Fibroblast of the aortic adventitia (primary cell): Measurements from ENCODE around the gene PRKCA. TPM values are rescaled to one million over a fixed set of nuclear protein-coding genes. Genes with fewer than 3 reads are reported as not detected.
"Not testable (repeated sequence)": the region's sequence is repeated elsewhere in the genome, so short reads cannot be mapped to it uniquely, and the experiment has no call there.

ENCODE experiments used
- DNase-seq: peaks from one replicate; pipeline ENCODE4 v3.0.0-alpha.2; 2010; ENCODE audit warnings: low read depth
- H3K4me3 ChIP-seq: 2 replicates; pipeline ENCODE4 v1.5.1; 2011; ENCODE audit warnings: low read depth, mild to moderate bottlenecking, control low read depth, low read length, moderate library complexity
- total RNA-seq: library from RNA; depleted of rRNA; stranded (reverse); fragments of >200 nt; gene quantifications from 2 replicates; pipeline ENCODE4 v1.2.3, GENCODE V29; 2012; ENCODE audit warnings: low replicate concordance
- TF ChIP-seq, protein P1 (sequence below): IDR thresholded peaks from 2 replicates; pipeline ENCODE4 v1.5.1; 2011; ENCODE audit warnings: mild to moderate bottlenecking, low read length, control low read depth, inconsistent platforms; ENCODE audit not compliant: insufficient read depth

Gene PRKCA
- total RNA-seq, 1 donor: 43.7 TPM

- H3K4me3 ChIP-seq: no peak overlapping the region
- DNase-seq: no peak
- TF ChIP-seq, protein P1, sequence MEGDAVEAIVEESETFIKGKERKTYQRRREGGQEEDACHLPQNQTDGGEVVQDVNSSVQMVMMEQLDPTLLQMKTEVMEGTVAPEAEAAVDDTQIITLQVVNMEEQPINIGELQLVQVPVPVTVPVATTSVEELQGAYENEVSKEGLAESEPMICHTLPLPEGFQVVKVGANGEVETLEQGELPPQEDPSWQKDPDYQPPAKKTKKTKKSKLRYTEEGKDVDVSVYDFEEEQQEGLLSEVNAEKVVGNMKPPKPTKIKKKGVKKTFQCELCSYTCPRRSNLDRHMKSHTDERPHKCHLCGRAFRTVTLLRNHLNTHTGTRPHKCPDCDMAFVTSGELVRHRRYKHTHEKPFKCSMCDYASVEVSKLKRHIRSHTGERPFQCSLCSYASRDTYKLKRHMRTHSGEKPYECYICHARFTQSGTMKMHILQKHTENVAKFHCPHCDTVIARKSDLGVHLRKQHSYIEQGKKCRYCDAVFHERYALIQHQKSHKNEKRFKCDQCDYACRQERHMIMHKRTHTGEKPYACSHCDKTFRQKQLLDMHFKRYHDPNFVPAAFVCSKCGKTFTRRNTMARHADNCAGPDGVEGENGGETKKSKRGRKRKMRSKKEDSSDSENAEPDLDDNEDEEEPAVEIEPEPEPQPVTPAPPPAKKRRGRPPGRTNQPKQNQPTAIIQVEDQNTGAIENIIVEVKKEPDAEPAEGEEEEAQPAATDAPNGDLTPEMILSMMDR: no peak
These were observed 47.3 kb downstream of the PRKCA start for GRCh38 chr17:66349521-66350254.

DNA sequence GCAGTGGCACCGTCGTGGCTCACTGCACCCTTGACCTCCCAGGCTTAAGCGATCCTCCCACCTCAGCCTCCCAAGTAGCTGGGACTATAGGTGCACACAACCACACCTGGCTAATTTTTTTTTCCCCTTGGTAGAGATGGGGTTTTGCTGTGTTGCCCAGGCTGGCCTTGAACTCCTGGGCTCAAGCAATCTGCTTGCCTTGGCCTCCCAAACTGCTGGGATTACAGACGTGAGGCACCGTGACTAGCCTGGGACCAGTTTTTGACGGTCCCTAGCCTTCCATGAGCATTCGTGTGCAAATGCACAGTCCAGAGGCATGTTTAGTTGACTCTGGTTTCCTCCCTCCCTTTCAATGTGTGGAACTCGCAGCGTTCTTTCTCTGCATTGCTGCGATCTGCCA, 48.2 kb downstream of the PRKCA start:
- DNase-seq, H3K4me3 ChIP-seq: not testable (repeated sequence)

- TF ChIP-seq, protein P1: no peak
- H3K4me3 ChIP-seq: no peak overlapping the region
- no peak for DNase-seq
These were observed 48.6 kb downstream of the PRKCA start for GRCh38 chr17:66351033-66351432.

GRCh38 chr17:66351701-66352100, 49.3 kb downstream of the PRKCA start:
- no peak overlapping the region for H3K4me3 ChIP-seq
- DNase-seq: no peak
- TF ChIP-seq, protein P1: no peak

GRCh38 chr17:66353937-66354401, 51.6 kb downstream of the PRKCA start:
- H3K4me3 ChIP-seq: no peak overlapping the region
- TF ChIP-seq, protein P1: no peak
- peak; percentile 82 for DNase-seq

GRCh38 chr17:66354472-66354871, 52.1 kb downstream of the PRKCA start:
- no peak for DNase-seq
- no peak overlapping the region for H3K4me3 ChIP-seq
- TF ChIP-seq, protein P1: no peak

DNA sequence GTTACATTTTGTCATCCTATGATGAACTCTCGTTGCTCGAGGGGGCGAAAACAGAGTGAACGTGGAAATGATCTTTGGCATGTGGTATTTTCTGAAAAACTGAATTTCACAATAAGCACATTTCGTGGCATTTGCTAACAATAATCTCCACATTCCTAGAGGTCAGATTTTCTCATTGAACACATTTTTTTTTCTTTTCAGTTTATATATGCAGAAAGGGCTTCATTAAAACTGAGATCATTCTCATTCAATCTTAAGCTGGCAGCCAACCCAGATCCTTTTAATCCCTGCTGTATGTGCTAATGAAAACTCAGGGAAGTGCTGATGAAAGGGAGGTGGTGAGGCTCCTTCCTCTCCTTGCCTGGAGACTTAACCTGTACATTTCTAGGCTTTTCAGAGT, 52.6 kb downstream of the PRKCA start:
- H3K4me3 ChIP-seq: no peak overlapping the region
- TF ChIP-seq, protein P1: no peak
- peak; percentile 58 for DNase-seq
